GM12873 (cell line): ENCODE data around the gene GBGT1.

Source experiments
- CTCF ChIP-seq: IDR thresholded peaks from 2 replicates; pipeline ENCODE4 v1.5.1; 2012; ENCODE audit warnings: low read depth, mild to moderate bottlenecking, moderate library complexity, low read length, control low read depth; ENCODE audit not compliant: insufficient read depth; ENCODE audit errors: missing control alignments

GBGT1 gene

GRCh38 chr9:133204993-133205336 is 41.3 kb upstream of the GBGT1 start:
- no peak for TF ChIP-seq CTCF

- TF ChIP-seq CTCF: no peak
These were observed 40.8 kb upstream of the GBGT1 start for GRCh38 chr9:133204335-133204992.

- TF ChIP-seq CTCF: no peak
These were observed 39.9 kb upstream of the GBGT1 start for GRCh38 chr9:133203506-133204075.

GRCh38 chr9:133202688-133203453 is 39.2 kb upstream of the GBGT1 start:
- no peak for TF ChIP-seq CTCF

- no peak for TF ChIP-seq CTCF
These were observed 38.4 kb upstream of the GBGT1 start for GRCh38 chr9:133202145-133202513.

GRCh38 chr9:133201424-133202144 is 37.9 kb upstream of the GBGT1 start:
- no peak for TF ChIP-seq CTCF

- TF ChIP-seq CTCF: no peak
These were observed 36.9 kb upstream of the GBGT1 start for GRCh38 chr9:133200631-133201030.
